ENCODE measurements around the gene SFMBT2. TPM values are rescaled to one million over a fixed set of nuclear protein-coding genes. Genes with fewer than 3 reads are reported as not detected.
"Not testable (repeated sequence)": the region's sequence is repeated elsewhere in the genome, so short reads cannot be mapped to it uniquely, and the experiment has no call there.

SFMBT2 gene
- total RNA-seq, 1 experiment from 2014 or later, result 1.8 TPM

- no peak for DNase-seq
Measured at GRCh38 chr10:7199152-7199760, 211.6 kb downstream of the SFMBT2 start.

GRCh38 chr10:7196284-7196683 is 214.6 kb downstream of the SFMBT2 start:
- no peaks in the 10 kb centered on the region for H3K27me3 ChIP-seq (ENCODE audit: control insufficient read depth, insufficient read depth, low read length)
- no peak overlapping the region for H3K4me3 ChIP-seq (ENCODE audit: insufficient read depth, low read depth, low read length)
- no peaks in the 10 kb centered on the region; the same call in 1 of the 2 replicates for H3K36me3 ChIP-seq (replicated peaks; ENCODE audit: control insufficient read depth, insufficient read depth, low read length)
- DNase-seq, result no peak

More at GRCh38 chr10:7199152-7199760, 211.6 kb downstream of the SFMBT2 start:
- H3K4me3 ChIP-seq (ENCODE audit: insufficient read depth, low read depth, low read length), result no peak overlapping the region
- no peaks in the 10 kb centered on the region; the same call in 1 of the 2 replicates for H3K36me3 ChIP-seq (replicated peaks; ENCODE audit: control insufficient read depth, insufficient read depth, low read length)
- no peaks in the 10 kb centered on the region for H3K27me3 ChIP-seq (ENCODE audit: control insufficient read depth, insufficient read depth, low read length)

- Histone ChIP-seq H3K4me3 (ENCODE audit: insufficient read depth, low read depth, low read length) (no peak overlapping the region), H3K27me3 (ENCODE audit: control insufficient read depth, insufficient read depth, low read length) (no peaks in the 10 kb centered on the region), H3K36me3 (replicated peaks; ENCODE audit: control insufficient read depth, insufficient read depth, low read length) (no peaks in the 10 kb centered on the region; the same call in 1 of the 2 replicates)
- no peak for DNase-seq
Measured at GRCh38 chr10:7195118-7195517, 215.7 kb downstream of the SFMBT2 start.

GRCh38 chr10:7194571-7194970 is 216.3 kb downstream of the SFMBT2 start:
- H3K27me3 ChIP-seq (ENCODE audit: control insufficient read depth, insufficient read depth, low read length), result no peaks in the 10 kb centered on the region
- H3K4me3 ChIP-seq (ENCODE audit: insufficient read depth, low read depth, low read length), result no peak overlapping the region
- H3K36me3 ChIP-seq (replicated peaks; ENCODE audit: control insufficient read depth, insufficient read depth, low read length), result no peaks in the 10 kb centered on the region; the same call in 1 of the 2 replicates
- DNase-seq, result no peak

GRCh38 chr10:7193369-7193768 is 217.5 kb downstream of the SFMBT2 start:
- DNase-seq, result no peak
- Histone ChIP-seq H3K4me3 (ENCODE audit: insufficient read depth, low read depth, low read length) (no peak overlapping the region), H3K36me3 (replicated peaks; ENCODE audit: control insufficient read depth, insufficient read depth, low read length) (no peaks in the 10 kb centered on the region; the same call in 1 of the 2 replicates), H3K27me3 (ENCODE audit: control insufficient read depth, insufficient read depth, low read length) (no peaks in the 10 kb centered on the region)

GRCh38 chr10:7192831-7193361 is 217.9 kb downstream of the SFMBT2 start:
- Histone ChIP-seq H3K27me3 (ENCODE audit: control insufficient read depth, insufficient read depth, low read length) (no peaks in the 10 kb centered on the region), H3K36me3 (replicated peaks; ENCODE audit: control insufficient read depth, insufficient read depth, low read length) (no peaks in the 10 kb centered on the region; the same call in 1 of the 2 replicates), H3K4me3 (ENCODE audit: insufficient read depth, low read depth, low read length) (no peak overlapping the region)
- no peak for DNase-seq

GRCh38 chr10:7192061-7192460 is 218.8 kb downstream of the SFMBT2 start:
- H3K36me3 ChIP-seq (replicated peaks; ENCODE audit: control insufficient read depth, insufficient read depth, low read length), result no peaks in the 10 kb centered on the region; the same call in 1 of the 2 replicates
- DNase-seq, result no peak

GRCh38 chr10:7190772-7191171 is 220.1 kb downstream of the SFMBT2 start:
- not testable (repeated sequence) for H3K27me3 ChIP-seq (ENCODE audit: control insufficient read depth, insufficient read depth, low read length); H3K36me3 ChIP-seq (replicated peaks; ENCODE audit: control insufficient read depth, insufficient read depth, low read length); DNase-seq; H3K4me3 ChIP-seq (ENCODE audit: insufficient read depth, low read depth, low read length)

More at GRCh38 chr10:7192061-7192460, 218.8 kb downstream of the SFMBT2 start:
- Histone ChIP-seq H3K27me3 (ENCODE audit: control insufficient read depth, insufficient read depth, low read length) (no peaks in the 10 kb centered on the region), H3K4me3 (ENCODE audit: insufficient read depth, low read depth, low read length) (no peak overlapping the region)

- H3K36me3 ChIP-seq (replicated peaks; ENCODE audit: control insufficient read depth, insufficient read depth, low read length), result no peaks in the 10 kb centered on the region
- no peak overlapping the region for H3K4me3 ChIP-seq (ENCODE audit: insufficient read depth, low read depth, low read length)
- no peak for DNase-seq
- H3K27me3 ChIP-seq (ENCODE audit: control insufficient read depth, insufficient read depth, low read length), result no peaks in the 10 kb centered on the region
Measured at GRCh38 chr10:7189909-7190308, 220.9 kb downstream of the SFMBT2 start.

- no peak for DNase-seq
- Histone ChIP-seq H3K36me3 (replicated peaks; ENCODE audit: control insufficient read depth, insufficient read depth, low read length) (no peaks in the 10 kb centered on the region), H3K27me3 (ENCODE audit: control insufficient read depth, insufficient read depth, low read length) (no peaks in the 10 kb centered on the region), H3K4me3 (ENCODE audit: insufficient read depth, low read depth, low read length) (no peak overlapping the region)
Measured at GRCh38 chr10:7188456-7189050, 222.3 kb downstream of the SFMBT2 start.

- DNase-seq, result no peak
- no peaks in the 10 kb centered on the region for H3K27me3 ChIP-seq (ENCODE audit: control insufficient read depth, insufficient read depth, low read length)
- no peaks in the 10 kb centered on the region for H3K36me3 ChIP-seq (replicated peaks; ENCODE audit: control insufficient read depth, insufficient read depth, low read length)
- no peak overlapping the region for H3K4me3 ChIP-seq (ENCODE audit: insufficient read depth, low read depth, low read length)
Measured at GRCh38 chr10:7186387-7187018, 224.3 kb downstream of the SFMBT2 start.

GRCh38 chr10:7185367-7185690 is 225.5 kb downstream of the SFMBT2 start:
- Histone ChIP-seq H3K36me3 (replicated peaks; ENCODE audit: control insufficient read depth, insufficient read depth, low read length) (no peaks in the 10 kb centered on the region), H3K27me3 (ENCODE audit: control insufficient read depth, insufficient read depth, low read length) (no peaks in the 10 kb centered on the region), H3K4me3 (ENCODE audit: insufficient read depth, low read depth, low read length) (no peak overlapping the region)
- no peak for DNase-seq

GRCh38 chr10:7184660-7185366 is 226.0 kb downstream of the SFMBT2 start:
- Histone ChIP-seq H3K36me3 (replicated peaks; ENCODE audit: control insufficient read depth, insufficient read depth, low read length) (no peaks in the 10 kb centered on the region), H3K27me3 (ENCODE audit: control insufficient read depth, insufficient read depth, low read length) (no peaks in the 10 kb centered on the region), H3K4me3 (ENCODE audit: insufficient read depth, low read depth, low read length) (no peak overlapping the region)
- no peak for DNase-seq

- not testable (repeated sequence) for H3K4me3 ChIP-seq (ENCODE audit: insufficient read depth, low read depth, low read length); H3K36me3 ChIP-seq (replicated peaks; ENCODE audit: control insufficient read depth, insufficient read depth, low read length); H3K27me3 ChIP-seq (ENCODE audit: control insufficient read depth, insufficient read depth, low read length); DNase-seq
Measured at GRCh38 chr10:7184116-7184515, 226.7 kb downstream of the SFMBT2 start.

Data from H7 (cell line).